GM18517 (cell line): Measurements from ENCODE around the gene KDM2A.

ENCODE experiments used
- ATAC-seq: cut with Tn5 transposase; IDR thresholded peaks from one replicate; pipeline ENCODE4 v1.9.1; 2021; ENCODE audit warnings: mild to moderate bottlenecking, moderate library complexity; ENCODE audit not compliant: unreplicated experiment

The KDM2A gene

DNA sequence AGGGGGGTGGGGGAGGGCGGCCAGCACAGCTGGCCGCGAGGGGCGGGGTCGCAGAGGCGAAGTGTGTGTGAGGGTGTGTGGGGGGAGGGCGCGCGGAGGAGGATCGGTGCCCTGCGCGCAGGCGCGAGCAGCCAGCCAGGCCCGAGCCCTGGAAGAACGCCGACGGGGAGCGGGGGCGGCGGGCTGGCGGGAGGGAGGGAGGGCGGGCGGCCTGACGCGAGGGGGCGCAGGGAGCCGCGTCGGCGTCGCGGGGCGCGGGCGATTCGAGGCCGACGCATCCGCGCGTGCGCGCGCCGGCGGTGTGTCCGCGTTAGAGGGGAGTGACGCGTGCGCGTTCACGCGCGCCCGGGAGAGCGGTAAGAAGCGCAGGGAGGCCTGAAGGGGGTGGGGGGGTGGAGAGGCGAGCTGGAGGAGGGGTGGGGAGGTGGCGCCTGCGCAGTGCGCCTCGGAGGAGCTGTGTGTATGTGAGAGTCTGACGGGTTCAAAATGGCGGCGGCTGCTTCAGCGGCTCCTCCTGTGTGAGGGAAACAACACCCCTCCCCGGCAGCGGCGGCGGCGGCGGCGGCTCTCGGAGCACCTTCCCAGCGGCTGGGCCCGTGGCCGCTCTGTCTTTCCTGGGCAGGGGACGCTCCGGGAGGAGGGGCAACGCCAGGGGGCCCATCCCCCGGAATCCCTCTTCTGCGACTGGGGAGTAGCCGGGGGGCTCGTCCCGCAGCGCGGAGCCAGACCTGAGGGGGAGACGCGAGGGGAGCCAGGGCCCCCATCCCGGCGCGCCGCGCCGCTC lies at the start of gene KDM2A:
Gene KDM2A, plus strand, starts transcription at position 463 of the 784 bp plus-strand sequence. CDS start 2,054 bp downstream, outside the sequence.
- peak; percentile 54 for ATAC-seq

DNA sequence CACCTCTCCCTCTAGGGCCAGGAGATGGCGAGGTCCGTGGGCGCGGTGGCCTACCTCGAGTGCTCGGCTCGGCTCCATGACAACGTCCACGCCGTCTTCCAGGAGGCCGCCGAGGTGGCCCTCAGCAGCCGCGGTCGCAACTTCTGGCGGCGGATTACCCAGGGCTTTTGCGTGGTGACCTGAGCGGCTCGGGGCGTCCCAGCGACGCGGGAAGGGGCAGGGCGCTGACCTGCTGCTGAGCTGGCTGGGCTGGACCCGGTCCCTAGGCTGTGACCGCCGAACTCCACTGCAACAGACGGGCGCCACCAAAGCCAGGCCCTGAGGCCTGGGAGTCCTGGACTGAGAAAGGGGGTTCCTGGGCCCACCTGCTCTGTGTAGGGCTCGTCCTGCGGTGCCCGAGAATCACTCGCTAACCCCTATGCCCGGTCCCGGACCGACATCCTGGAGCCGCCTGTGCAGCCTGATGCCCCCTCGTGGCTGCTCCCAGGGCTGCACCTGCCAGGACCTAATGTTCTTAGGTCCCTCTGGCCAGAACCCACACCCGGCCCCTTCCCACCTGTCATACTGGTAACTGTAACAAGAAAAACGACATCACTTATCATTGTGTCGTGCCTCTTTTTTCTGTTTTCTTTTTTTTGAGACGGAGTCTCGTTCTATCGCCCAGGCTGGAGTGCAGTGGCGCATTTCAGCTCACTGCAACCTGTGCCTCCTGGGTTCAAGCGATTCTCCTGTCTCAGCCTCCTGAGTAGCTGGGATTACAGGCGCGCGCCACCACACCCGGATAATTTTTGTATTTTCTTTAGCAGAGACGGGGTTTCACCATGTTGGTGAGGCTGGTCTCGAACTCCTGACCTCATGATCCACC lies 47.4 kb upstream of the KDM2A start:
- ATAC-seq = no peak

DNA sequence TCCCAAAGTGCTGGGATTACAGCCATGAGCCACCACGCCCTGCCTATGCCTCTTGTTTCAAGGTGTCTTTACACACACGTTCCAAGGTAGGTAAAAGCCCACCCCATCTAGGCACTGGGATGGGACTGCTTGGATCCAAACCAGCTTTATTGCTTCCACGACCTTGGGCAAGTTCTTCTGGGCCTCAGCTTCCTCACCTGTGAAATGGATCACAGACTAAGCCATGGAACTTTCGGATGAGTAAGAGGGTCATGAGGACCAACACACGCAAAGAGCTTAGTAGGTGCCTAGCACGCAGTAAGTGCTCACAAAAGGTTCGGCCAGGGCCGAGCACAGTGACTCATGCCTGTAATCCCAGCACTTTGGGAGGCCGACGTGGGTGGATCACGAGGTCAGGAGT lies 46.8 kb upstream of the KDM2A start:
- ATAC-seq = no peak

DNA sequence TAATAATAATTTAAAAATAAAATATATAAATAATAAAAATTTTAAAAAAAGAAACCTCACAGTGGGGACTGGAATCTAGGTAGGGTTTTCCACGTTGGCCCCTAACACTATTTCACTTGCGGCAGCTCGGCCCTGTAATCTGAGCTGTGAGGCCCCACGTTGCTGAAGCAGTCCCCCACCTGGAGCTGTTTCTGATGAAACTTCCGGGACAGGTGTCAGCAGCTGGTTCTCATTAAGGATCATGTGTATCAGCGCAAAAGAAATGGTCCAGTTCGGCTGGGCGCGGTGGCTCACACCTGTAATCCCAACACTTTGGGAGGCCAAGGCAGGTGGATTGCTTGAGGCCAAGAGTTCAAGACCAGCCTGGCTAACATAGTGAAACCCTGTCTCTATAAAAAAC lies 45.2 kb upstream of the KDM2A start:
- ATAC-seq = no peak

DNA sequence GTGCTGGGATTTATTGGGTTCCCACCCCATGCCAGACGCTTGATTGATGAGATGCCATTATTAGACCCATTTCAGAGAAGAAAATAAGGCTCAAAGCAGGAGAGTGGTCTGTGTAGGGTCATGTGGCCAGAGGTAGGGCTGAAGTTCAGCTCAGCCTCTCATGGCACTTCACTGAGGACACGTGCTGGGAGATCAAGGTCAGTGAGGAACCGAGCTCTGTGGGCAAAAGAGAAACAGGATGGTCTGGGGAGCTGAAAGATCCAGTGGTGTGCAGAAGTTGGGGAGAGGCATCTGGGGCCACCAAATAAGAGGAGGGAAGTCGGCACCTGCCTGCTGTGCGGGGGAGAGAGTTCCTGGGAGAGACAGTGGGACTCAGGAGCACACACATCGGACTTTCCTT lies 42.9 kb upstream of the KDM2A start:
- ATAC-seq = no peak

DNA sequence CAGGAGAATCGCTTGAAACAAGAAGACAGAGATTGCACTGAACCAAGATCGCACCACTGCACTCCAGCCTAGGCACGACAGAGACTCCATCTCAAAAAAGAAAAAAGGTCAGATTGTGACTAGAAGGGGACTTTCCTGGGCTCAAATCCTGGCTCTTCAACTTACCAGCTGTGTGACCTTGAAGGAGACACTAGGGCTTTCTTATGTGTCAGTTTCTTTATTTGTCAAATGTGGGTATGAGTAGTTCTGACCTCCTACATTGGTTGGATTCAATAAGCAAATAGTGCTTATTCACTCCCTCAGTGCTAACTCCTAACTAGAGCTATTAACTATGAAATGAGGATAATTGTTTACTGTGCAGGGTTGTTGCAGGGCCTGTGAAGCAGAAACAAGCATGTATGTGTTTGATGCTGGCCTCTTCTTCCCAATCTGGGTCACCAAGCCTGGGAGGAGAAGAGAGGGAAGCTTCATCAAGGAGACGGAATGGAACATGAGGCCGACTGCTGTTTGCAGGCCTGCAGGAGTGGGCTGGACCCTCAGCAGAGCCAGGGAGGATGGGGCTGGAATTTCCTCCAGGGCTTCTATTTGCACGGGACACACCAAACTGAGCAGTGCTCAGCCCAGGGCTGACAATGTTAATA lies 39.9 kb upstream of the KDM2A start:
- no peak for ATAC-seq

DNA sequence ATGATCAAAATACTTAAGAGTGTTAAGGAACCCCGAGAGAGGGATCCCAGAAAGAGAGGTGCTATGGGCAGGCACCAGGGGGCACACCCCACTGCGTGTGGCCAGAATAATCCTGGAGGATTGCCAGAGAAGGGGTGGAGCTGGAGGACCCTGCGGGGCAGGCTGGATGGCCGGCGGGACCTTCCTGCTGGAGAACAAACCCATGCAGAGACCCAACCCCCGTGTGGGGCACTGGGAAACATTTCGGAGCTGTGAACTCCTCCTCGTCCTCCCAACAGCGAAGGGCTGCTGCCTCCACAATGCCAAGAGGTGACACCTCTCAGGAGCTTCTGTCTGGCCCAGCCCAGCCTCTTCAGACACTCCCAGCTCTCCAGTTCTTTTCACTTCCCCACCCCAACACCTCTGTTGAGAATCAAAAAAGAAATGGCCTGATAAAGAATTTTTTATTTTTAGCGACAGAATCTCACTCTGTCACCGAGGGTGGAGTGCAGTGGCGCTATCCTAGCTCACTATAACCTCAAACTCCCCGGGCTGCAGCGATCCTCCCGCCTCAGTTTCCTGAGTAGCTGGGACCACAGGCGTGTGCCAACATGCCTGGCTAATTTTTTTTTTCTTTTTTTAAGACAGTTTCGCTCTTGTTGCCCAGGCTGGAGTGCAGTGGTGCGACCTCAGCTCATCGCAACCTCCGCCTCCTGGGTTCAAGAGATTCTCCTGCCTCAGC lies 36.8 kb upstream of the KDM2A start:
- ATAC-seq = no peak

DNA sequence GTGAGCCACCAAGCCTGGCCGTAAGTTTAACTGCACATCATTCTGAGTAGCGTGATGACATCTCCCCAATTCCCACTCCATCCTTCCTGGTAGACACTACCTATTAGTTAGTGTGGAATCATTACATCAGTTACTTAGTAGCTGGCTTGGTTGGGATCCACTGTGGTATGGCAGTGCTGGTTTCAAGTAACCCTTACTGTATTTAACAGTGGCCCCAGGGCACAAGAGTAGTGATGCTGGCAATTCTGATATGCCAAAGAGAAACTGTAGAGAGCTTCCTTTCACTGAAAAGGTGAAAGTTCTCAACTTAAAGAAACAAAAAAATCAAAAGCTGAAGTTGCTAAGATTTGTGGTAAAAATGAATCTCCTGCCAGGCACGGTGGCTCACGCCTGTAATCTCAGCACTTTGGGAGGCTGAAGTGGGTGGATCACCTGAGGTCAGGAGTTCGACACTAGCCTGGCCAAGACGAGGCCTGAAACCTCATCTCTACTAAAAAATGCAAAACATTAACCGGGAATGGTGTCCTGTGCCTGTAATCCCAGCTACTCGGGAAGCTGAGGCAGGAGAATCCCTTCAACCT lies 35.2 kb upstream of the KDM2A start:
- no peak for ATAC-seq

DNA sequence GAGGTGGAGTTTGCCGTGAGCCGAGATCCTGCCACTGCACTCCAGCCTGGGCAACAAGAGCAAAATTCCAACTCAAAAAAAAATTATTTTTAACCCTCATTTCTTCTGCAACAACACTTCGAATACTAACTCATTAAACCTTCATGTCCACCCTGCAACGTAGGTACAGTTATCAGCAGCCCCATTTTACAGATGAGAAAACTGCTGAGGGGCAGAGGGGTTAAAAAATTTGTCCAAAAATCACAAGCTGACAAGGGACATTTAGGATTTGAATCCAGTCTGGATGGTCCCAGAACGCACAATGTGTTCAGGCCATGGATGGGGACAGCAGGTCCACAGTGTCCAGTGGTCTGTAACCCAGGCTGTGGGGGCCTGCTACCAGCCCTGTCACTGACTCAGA lies 33.4 kb upstream of the KDM2A start:
- no peak for ATAC-seq

DNA sequence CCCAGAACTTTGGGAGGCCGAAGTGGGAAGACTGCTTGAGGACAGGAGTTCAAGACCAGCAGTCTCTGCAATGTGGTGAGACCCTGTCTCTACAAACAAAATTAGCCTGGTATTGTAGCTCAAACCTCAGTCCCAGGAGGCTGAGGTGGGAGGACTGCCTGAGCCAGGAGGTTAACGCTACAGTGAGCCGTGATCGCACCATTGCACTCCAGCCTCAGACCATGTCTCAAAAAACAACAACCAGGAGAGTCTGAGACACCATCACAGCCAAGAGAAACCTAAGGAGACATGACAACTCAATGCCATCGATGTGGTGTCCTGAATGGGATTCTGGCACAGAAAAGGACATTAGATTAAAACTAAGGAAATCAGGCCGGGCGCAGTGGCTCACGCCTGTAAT lies 28.3 kb upstream of the KDM2A start:
- ATAC-seq = no peak

DNA sequence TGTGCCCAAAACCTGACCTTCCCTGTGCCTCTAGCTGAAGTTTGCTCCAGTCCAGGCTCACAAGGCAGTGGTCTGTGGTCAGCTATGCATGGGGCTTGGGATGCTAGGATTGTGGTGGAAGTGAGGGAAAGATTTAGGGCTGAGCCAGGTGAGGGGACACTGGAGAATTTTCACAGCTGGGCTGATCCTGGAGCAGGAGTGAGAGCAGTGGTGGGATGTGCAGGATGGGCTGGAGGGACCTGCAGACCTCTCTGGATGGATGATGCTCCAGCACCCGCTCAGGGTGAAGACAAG lies 23.9 kb upstream of the KDM2A start:
- no peak for ATAC-seq

DNA sequence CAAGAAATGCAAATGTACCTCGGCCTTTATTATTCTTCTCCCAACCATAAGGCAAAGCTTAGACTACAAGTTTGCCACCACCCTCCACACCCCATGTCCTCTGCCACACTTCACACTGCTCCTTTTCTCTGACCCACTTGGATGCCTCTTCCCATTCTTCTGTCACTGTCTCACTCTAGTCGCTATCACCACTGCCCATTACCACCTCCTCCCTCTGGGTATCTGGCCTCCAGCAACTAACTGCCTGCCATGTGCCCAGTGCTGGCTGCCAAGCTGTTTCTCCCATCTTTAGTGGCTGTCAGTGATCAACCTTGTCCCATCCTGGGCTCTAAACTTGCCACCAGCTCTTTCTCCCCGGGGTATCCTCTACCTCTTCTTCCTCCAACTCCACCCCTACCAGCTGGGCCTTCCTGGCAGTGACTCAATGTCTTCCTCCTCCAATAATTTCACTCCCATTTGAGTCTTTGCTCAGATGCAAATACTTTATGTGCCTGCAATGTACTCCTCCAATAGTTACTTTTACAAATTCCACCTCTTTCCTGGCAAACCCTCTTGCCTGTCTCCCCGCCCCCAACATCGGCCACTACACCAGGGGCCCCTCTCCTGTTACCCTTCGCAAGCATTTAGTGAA lies 20.1 kb upstream of the KDM2A start:
- no peak for ATAC-seq

DNA sequence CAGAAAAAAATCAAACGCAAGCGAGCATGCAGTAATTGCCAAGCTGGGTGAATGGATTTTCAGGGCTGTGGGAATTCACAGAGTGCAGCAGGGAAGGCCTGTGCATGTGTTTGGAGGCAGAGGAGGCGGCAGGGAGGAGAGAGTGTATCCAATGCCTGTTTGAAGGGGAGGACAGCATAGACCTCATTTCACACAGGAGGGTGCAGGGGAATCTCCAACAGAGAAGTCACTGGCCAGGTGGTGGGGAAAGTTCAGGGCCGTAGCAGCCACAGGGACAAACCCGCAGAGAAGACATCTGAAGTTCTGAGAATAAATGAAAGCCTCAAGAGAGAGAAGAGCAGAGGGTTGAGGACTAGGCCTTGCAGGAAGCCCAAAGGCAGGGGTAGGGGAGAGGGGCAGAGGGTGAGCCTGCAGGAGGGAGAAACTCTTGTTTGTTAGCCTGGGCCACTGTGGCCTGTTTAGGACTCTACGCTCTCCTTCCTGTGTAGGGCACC lies 19.2 kb upstream of the KDM2A start:
- no peak for ATAC-seq

DNA sequence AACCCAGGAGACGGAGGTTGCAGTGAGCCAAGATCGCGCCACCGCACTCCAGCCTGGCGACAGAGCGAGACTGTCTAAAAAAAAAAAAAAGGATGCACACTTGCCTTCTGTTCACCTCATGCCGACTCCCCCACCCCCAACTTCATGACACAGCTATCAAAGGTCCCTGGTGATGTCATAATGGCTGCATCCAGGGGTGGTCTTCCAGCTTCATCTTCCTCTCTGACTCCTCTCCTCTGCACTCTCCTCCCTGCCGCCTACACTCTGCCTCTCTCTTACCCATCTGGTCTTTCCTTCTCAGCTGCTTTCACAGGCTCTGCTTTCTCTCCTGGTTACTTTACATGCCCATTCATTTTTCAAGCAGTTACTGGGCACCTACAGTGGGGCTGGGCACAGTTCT lies 16.4 kb upstream of the KDM2A start:
- ATAC-seq = no peak

DNA sequence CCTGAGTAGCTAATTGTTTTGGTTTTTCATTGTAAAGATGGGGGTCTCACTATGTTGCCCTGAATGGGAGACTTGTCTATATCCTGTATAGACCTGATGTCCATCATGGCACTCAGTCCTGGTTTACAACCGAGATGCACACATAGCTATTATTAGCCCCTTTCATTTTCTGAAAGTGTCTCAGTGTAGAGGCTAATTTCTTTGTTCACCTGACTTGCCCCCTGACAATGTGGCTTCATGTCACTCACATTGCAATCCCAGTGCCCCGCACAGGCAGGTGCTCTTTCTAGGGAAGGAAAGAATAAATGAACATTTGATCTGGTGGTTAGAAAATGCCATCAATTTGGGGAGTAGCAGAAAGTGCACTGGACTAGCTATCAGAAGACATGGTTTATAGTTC lies 13.1 kb upstream of the KDM2A start:
- no peak for ATAC-seq

DNA sequence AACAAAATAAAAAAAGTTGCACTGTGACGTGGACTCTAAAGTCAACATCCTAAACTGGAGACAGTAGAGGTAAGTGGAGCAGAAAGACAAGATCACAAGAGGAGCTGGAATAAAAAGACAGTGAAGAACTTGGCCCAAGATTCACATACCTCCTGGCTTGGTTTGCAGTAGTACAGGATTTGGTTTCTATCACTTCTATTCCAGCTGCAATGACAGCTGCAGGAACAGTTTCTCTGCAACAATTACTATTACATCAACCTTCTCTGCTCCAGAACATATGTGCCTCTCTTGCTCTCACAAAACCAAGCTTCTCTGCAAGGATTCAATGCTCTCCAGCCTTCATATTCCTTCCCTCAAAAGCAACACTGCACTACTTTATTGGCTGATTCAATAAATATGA lies 7.8 kb upstream of the KDM2A start:
- no peak for ATAC-seq

DNA sequence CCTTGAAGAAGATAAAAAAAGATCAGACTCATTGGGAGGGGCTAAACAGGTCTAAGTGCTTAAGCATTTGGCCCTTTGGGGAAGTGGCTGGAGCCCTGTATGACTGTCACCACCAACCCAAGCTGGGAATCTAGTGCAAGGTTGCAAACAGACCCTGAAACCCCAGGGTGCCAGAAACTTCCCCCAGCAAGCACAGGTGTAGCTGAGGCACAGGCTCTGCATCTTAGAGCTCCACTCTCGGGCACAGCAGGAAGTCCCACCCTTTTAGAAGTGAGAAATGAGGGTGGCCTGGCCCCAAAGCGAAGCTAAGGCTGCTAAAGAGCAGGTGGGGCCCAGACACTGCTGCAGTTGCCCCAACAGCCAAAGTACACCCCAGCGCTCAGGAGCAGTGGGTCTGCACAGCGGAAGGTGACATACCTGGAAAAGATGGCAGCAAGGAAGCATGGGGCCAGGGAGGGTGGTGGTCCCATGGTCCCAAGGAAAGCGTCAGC lies 5.8 kb upstream of the KDM2A start:
- ATAC-seq = no peak

DNA sequence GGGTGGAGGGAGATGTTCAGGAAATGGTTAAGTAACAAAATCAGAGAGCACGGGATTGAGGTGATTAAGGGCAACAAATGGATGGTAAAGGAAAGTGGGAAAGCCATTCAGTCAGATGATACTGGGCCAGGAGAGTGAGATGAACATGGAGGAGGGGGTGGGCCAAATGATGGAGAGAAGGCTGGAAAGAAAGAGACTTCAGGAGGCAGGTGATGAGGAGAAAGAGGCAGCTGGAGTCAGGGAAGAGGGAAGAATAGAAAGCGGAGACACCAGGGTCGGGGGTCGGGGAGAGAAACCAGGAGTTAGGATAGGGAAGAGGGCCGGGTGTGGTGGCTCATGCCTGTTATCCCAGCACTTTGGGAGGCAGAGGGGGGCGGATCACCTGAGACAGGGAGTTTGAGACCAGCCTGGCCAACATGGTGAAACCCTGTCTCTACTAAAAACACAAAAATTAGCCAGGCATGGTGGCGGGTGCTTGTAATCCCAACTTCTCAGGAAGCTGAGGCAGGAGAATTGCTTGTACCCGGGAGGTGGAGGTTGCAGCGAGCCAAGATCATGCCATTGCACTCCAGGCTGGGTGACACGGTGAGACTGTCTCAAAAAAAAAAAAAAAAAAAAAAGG lies 4.7 kb upstream of the KDM2A start:
- no peak for ATAC-seq

DNA sequence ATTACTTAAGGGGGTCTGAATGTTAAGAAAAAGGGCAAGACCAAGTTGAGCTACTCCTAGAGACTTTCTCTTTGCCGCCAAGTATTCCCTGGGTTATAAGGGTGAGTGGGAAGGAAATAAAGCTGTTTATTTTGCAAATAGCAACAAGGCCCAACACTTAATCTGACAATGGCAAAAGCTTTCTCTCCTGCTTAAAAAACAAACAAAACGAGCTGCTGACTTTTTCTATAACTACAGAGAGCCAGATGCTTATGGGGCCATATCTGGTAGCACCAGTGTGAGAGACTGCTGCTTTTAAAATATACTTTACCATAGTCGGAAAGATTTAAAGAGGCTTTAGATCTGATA lies 2.3 kb upstream of the KDM2A start:
- no peak for ATAC-seq

DNA sequence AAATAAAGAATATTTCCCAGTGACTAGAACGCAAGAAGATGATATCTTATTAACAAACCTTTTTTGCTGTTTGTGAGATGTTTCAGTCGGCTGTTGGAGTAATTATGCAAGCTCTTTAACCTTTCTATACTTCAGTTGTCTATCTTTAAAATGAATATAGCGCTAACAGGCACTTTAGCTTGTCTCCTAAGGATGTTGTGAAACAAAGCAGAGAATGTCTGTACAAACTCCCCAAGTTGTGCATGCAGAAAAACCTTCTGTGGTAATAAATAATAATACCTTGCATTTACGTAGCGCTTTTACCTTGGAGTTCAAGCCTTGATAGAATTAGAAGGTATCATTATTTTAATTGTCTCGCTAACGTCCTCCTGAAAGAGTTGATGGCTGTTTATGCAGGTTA lies 1.9 kb upstream of the KDM2A start:
- no peak for ATAC-seq
